GM12873 (cell line): ENCODE results near the gene SPAG9.

Source experiments
- CTCF ChIP-seq: IDR thresholded peaks from 2 replicates; pipeline ENCODE4 v1.5.1; 2012; ENCODE audit warnings: low read depth, mild to moderate bottlenecking, moderate library complexity, low read length, control low read depth; ENCODE audit not compliant: insufficient read depth; ENCODE audit errors: missing control alignments

Gene SPAG9

GRCh38 chr17:51052235-51052634, 68.4 kb downstream of the SPAG9 start:
- no peak for TF ChIP-seq CTCF

- no peak for TF ChIP-seq CTCF
Observed at GRCh38 chr17:51050291-51051033, 70.2 kb downstream of the SPAG9 start.

- no peak for TF ChIP-seq CTCF
Observed at GRCh38 chr17:51046514-51047384, 73.9 kb downstream of the SPAG9 start.

- TF ChIP-seq CTCF: no peak
Observed at GRCh38 chr17:51046046-51046445, 74.6 kb downstream of the SPAG9 start.

GRCh38 chr17:51045621-51046020, 75.0 kb downstream of the SPAG9 start:
- TF ChIP-seq CTCF: no peak

- no peak for TF ChIP-seq CTCF
Observed at GRCh38 chr17:51044976-51045375, 75.7 kb downstream of the SPAG9 start.

GRCh38 chr17:51036084-51036483, 84.6 kb downstream of the SPAG9 start:
- no peak for TF ChIP-seq CTCF
